ENCODE data around the gene CTNNA2.

The CTNNA2 gene

GRCh38 chr2:79850912-79851311 is 338.1 kb downstream of the CTNNA2 start:
- Histone ChIP-seq H3K9me3 (no peaks in the 10 kb centered on the region), H3K27me3 (no peaks in the 10 kb centered on the region), H3K4me1 (peaks cover 3% of the 10 kb centered on the region; the same call in 1 of the 2 replicates), H3K36me3 (no peaks in the 10 kb centered on the region), H3K4me3 (ENCODE audit: low read depth, low read length) (no peak overlapping the region)
- TF ChIP-seq CTCF (IDR thresholded peaks at IDR 0.05; ENCODE audit: low read depth, low read length), result no peak
- no peak for DNase-seq

- peak; percentile 28 for DNase-seq
- TF ChIP-seq CTCF (IDR thresholded peaks at IDR 0.05; ENCODE audit: low read depth, low read length), result peak; percentile 60
Observed at GRCh38 chr2:79855264-79856006, 342.6 kb downstream of the CTNNA2 start.

DNA sequence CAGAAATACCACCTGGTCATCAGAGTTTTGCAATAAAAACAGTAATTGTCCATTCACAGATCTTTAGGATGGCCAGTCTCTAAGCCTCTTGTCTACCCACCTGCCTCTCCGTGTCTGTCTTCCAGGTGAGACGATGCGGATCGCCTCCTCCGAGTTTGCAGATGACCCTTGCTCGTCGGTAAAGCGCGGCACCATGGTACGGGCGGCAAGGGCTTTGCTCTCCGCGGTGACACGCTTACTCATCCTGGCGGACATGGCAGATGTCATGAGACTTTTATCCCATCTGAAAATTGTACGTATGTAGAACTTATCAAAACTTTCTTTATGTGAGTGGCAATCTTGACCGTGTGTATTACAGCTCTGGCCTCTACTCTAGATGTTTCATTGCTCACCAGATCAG is 345.0 kb downstream of the CTNNA2 start:
- Histone ChIP-seq H3K27me3 (no peaks in the 10 kb centered on the region), H3K4me1 (peaks cover 6% of the 10 kb centered on the region), H3K4me3 (ENCODE audit: low read depth, low read length) (no peak overlapping the region), H3K9me3 (no peaks in the 10 kb centered on the region), H3K36me3 (no peaks in the 10 kb centered on the region)
- no peak for DNase-seq
- TF ChIP-seq CTCF (IDR thresholded peaks at IDR 0.05; ENCODE audit: low read depth, low read length), result no peak

More at GRCh38 chr2:79855264-79856006, 342.6 kb downstream of the CTNNA2 start:
- Histone ChIP-seq H3K4me1 (peaks cover 6% of the 10 kb centered on the region), H3K9me3 (no peaks in the 10 kb centered on the region), H3K27me3 (no peaks in the 10 kb centered on the region), H3K4me3 (ENCODE audit: low read depth, low read length) (no peak overlapping the region), H3K36me3 (no peaks in the 10 kb centered on the region)

DNA sequence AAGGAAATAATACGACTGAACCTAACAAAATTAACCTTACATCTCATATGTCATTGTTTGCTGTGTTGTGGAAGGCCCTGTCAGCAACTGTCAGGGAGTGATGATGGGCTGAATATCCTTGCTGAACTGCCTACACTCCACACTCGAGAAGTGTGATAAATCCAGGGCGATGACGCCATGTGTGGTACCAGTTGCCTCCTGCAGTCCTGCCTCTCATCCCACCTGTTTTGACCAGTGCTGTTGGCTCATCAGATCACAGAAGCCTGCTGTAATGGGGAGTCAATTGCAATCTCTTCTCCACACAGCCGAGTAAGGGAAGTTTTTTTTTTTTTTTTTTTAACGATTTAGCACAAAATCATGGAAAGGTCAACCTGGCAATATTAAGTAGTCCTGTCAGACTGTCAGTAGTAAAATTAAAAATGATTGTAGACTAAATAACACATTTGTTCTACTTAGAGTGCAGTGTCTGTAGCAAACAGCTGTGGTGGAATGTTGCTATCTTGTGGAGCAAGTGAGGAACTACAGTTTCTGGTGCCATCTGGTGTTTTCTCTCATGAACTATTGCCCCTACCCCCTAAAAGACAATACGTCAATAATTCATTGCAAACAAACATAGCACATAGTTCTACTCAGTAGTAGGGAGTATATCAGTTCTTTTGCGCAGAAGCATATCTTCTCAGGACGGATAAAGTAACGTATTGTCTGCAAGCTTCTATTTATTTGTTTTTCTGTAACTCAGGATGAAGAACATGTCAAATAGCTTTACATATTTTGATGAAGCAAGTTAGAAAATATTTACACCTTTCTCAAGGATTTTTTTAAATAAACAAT is 347.6 kb downstream of the CTNNA2 start:
- Histone ChIP-seq H3K27me3 (no peaks in the 10 kb centered on the region), H3K36me3 (no peaks in the 10 kb centered on the region), H3K4me1 (peaks cover 3% of the 10 kb centered on the region; the same call in 1 of the 2 replicates), H3K4me3 (ENCODE audit: low read depth, low read length) (no peak overlapping the region), H3K9me3 (no peaks in the 10 kb centered on the region)
- TF ChIP-seq CTCF (IDR thresholded peaks at IDR 0.05; ENCODE audit: low read depth, low read length), result peak; percentile 74
- peak; percentile 15 for DNase-seq

- Histone ChIP-seq H3K9me3 (no peaks in the 10 kb centered on the region), H3K4me3 (ENCODE audit: low read depth, low read length) (no peak overlapping the region), H3K4me1 (peaks cover 3% of the 10 kb centered on the region; the same call in 1 of the 2 replicates), H3K27me3 (no peaks in the 10 kb centered on the region), H3K36me3 (no peaks in the 10 kb centered on the region)
- no peak for DNase-seq
- TF ChIP-seq CTCF (IDR thresholded peaks at IDR 0.05; ENCODE audit: low read depth, low read length), result no peak
Observed at GRCh38 chr2:79861059-79861374, 348.2 kb downstream of the CTNNA2 start.

- Histone ChIP-seq H3K27me3 (no peaks in the 10 kb centered on the region), H3K4me3 (ENCODE audit: low read depth, low read length) (no peak overlapping the region), H3K4me1 (peaks cover 3% of the 10 kb centered on the region; the same call in 1 of the 2 replicates), H3K9me3 (no peaks in the 10 kb centered on the region), H3K36me3 (no peaks in the 10 kb centered on the region)
- DNase-seq, result no peak
- TF ChIP-seq CTCF (IDR thresholded peaks at IDR 0.05; ENCODE audit: low read depth, low read length), result no peak
Observed at GRCh38 chr2:79862756-79863155, 349.9 kb downstream of the CTNNA2 start.

All from BE2C (cell line).